NCI-H187 (cell line): ENCODE data around the gene TNFSF15.

Experiments used
- DNase-seq, 2 experiments: peaks; one replicate each; lab custom pipeline; 2025; lab: John Stamatoyannopoulos, UW

Gene TNFSF15

GRCh38 chr9:114805670-114806525 lies at the start of gene TNFSF15:
Gene TNFSF15, minus strand, starts transcription at chr9:114806039. Its CDS starts 27 bp downstream, at chr9:114806012.
- no peak for DNase-seq

GRCh38 chr9:114855488-114855887 lies 49.6 kb upstream of the TNFSF15 start:
- DNase-seq = no peak

- no peak for DNase-seq
Measured at GRCh38 chr9:114854736-114855355, 49.0 kb upstream of the TNFSF15 start.

GRCh38 chr9:114853071-114853855 lies 47.4 kb upstream of the TNFSF15 start:
- DNase-seq = no peak

GRCh38 chr9:114852050-114852594 lies 46.3 kb upstream of the TNFSF15 start:
- DNase-seq = no peak

GRCh38 chr9:114851306-114851705 lies 45.5 kb upstream of the TNFSF15 start:
- DNase-seq = no peak

GRCh38 chr9:114850871-114851270 lies 45.0 kb upstream of the TNFSF15 start:
- DNase-seq = no peak

- DNase-seq = no peak
Measured at GRCh38 chr9:114849450-114849849, 43.6 kb upstream of the TNFSF15 start.

- no peak for DNase-seq
Measured at GRCh38 chr9:114847492-114848417, 41.9 kb upstream of the TNFSF15 start.

- DNase-seq = no peak
Measured at GRCh38 chr9:114845373-114845772, 39.5 kb upstream of the TNFSF15 start.

GRCh38 chr9:114844766-114845165 lies 38.9 kb upstream of the TNFSF15 start:
- no peak for DNase-seq

- DNase-seq = no peak
Measured at GRCh38 chr9:114837923-114838322, 32.1 kb upstream of the TNFSF15 start.

- DNase-seq = no peak
Measured at GRCh38 chr9:114836769-114837168, 30.9 kb upstream of the TNFSF15 start.

GRCh38 chr9:114834386-114834785 lies 28.5 kb upstream of the TNFSF15 start:
- no peak for DNase-seq

GRCh38 chr9:114830546-114830945 lies 24.7 kb upstream of the TNFSF15 start:
- DNase-seq = no peak

GRCh38 chr9:114829574-114830440 lies 24.0 kb upstream of the TNFSF15 start:
- DNase-seq = no peak

GRCh38 chr9:114828303-114828650 lies 22.4 kb upstream of the TNFSF15 start:
- no peak for DNase-seq

GRCh38 chr9:114827641-114828302 lies 21.9 kb upstream of the TNFSF15 start:
- no peak for DNase-seq

GRCh38 chr9:114826431-114826830 lies 20.6 kb upstream of the TNFSF15 start:
- no peak for DNase-seq
